ENCODE data around the gene C2CD2.
A peak's percentile ranks its signal among the peaks of the same experiment; 100 is the strongest.

The C2CD2 gene

DNA sequence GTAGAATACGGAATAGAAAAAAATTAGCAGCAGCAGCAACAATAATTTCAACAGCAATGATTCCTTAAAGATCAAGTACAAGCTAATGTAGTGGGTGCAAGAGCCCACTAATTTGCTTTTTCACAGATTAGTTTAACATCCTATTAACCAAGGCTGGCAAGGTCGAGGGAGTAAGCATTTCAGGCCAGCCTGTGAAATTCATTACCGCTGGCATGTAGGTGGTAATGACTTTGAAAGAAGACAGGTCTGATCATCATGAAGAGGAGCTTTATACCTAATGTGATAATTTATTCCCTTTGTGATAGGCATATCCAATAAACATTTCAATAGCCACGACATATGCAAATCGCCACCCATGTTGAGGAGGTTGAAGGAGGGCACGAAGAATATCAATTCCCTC is 63.5 kb downstream of the C2CD2 start:
- TF ChIP-seq, protein P1, sequence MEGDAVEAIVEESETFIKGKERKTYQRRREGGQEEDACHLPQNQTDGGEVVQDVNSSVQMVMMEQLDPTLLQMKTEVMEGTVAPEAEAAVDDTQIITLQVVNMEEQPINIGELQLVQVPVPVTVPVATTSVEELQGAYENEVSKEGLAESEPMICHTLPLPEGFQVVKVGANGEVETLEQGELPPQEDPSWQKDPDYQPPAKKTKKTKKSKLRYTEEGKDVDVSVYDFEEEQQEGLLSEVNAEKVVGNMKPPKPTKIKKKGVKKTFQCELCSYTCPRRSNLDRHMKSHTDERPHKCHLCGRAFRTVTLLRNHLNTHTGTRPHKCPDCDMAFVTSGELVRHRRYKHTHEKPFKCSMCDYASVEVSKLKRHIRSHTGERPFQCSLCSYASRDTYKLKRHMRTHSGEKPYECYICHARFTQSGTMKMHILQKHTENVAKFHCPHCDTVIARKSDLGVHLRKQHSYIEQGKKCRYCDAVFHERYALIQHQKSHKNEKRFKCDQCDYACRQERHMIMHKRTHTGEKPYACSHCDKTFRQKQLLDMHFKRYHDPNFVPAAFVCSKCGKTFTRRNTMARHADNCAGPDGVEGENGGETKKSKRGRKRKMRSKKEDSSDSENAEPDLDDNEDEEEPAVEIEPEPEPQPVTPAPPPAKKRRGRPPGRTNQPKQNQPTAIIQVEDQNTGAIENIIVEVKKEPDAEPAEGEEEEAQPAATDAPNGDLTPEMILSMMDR (conservative IDR thresholded peaks at IDR 0.05; ENCODE audit: low read depth, low read length), result no peak
- H3K4me3 ChIP-seq (ENCODE audit: low read depth, low read length), result no peak overlapping the region
- no peak for DNase-seq (ENCODE audit: low read depth)

DNA sequence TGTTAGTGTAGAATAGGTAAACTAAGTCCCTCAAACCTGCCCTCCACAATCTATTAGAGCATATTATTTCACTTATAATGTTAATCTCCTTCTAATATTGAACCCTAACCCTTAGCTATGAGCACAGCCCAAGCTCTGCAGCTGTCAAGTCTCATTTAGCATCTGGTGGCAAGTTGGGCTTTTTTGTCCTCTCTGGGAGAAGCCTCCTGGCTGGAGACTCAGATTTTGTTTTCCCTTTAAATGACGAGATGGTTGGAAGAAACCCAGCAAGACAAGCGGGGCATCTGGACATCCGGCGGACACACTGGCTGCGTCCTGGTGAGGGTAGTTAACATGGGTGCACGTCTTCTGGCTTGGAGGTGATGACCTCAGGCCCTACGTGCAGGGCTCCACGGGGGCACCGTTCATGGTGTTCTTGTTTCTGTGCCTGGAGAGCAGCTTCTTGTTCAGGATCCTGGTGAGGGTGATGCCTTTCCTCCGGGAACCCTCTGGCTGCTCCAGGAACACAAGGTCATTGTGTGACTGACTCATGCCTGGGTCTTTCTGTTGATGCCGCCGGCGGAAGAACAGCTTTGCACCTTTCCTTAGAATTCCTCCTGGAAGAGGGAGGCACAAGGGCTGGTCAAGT is 65.0 kb downstream of the C2CD2 start:
- TF ChIP-seq, protein P1 (conservative IDR thresholded peaks at IDR 0.05; ENCODE audit: low read depth, low read length), result no peak
- peak; percentile 8 for DNase-seq (ENCODE audit: low read depth)
- H3K4me3 ChIP-seq (ENCODE audit: low read depth, low read length), result no peak overlapping the region

DNA sequence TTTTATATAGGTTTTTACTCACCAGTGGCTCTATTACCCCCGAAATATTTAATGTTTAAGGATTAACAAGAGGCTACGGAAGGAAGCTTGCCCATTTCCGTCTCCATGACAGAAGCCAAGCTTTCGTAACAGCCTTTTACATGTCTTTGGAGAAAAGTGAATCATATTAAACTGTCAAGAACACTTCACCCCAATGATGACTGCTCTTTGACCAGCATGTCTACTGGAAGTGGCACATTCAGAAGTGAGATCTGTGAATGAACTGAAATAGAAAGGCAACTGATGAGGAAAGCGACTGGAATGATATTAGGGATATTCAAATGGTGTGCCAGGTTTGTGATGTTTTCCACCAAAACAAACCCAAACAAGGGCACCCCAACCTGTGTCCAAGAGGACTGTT is 66.2 kb downstream of the C2CD2 start:
- TF ChIP-seq, protein P1 (conservative IDR thresholded peaks at IDR 0.05; ENCODE audit: low read depth, low read length), result no peak
- no peak overlapping the region for H3K4me3 ChIP-seq (ENCODE audit: low read depth, low read length)
- no peak for DNase-seq (ENCODE audit: low read depth)

DNA sequence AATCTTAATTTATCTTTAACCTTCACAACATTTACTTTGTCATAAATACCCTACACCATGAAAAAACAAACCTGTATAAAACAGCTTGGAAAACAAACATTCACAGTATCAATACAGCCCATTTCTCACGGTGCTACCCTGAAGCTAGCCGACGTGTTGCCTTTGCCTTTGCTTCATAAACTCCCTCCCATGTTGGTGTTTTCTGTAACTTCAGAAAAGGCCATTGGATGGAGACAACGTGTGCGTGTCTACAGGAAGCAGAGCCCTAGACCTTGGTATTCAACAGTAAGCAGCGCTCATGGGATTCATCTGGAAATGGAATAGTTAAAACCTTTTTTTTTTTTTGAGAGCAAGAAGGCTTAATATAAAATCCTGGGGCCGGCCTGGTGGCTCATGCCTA is 67.5 kb downstream of the C2CD2 start:
- H3K4me3 ChIP-seq (ENCODE audit: low read depth, low read length), result no peak overlapping the region
- TF ChIP-seq, protein P1 (conservative IDR thresholded peaks at IDR 0.05; ENCODE audit: low read depth, low read length), result no peak
- no peak for DNase-seq (ENCODE audit: low read depth)

DNA sequence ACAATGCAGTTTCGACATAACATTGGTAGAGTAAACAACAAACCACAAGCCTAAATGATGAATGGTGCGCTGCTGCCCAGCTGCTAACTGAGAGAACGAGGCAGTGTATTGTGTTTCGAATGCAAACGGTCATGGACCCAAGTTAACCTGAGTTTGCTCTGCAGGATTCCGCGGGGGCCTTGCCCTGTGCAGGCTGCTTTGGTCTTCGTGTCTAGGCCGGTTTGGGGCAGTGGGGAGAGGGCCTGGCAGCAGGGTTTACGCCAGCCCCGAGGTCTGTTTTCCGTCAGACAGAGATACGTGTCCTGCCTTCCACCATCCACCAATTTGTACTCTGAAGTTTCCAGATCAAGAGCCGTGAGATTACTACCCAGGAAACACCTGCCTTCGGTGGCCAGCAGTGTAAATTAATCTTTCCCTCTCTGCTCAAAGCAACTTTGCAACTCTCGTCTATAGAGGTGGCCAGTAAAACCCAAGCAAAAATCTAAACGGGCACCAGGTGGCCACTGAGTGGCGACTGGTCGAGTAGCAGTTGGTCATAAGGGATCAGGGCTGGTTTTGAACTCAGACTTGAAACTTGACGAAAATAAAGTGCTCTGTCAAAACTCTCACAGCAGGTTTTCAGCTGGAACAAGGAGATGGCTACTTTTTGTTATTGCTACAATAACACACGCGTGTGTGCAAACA is 68.3 kb downstream of the C2CD2 start:
- no peak overlapping the region for H3K4me3 ChIP-seq (ENCODE audit: low read depth, low read length)
- peak; percentile 11 for DNase-seq (ENCODE audit: low read depth)
- TF ChIP-seq, protein P1 (conservative IDR thresholded peaks at IDR 0.05; ENCODE audit: low read depth, low read length), result no peak

DNA sequence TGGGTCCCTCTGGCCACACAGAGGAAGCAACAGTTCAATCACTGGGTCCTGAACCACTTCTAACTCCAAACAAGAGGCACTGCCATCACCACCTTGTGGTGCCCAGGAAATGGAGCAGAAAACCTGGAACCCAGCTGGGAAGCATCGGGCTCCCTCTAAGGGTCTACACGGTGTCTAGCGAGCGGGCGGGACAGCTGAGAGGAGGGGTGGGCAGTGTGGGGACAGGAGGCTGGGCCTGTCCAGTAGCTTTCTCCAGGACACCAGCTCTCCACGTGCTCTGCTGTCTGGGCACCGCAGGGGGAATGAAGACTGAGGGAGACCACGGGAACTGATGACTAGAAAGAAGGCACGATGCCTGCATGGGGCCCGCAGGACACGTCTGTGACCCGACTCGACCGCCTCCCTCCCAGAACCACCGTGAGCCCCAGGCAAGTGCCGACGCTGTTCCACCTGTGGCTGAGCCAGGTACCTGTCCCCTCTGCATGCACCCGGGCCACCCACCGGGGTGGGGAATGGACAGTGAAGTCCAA is 69.3 kb downstream of the C2CD2 start:
- no peak for DNase-seq (ENCODE audit: low read depth)

More for the DNA sequence above, 69.3 kb downstream of the C2CD2 start:
- H3K4me3 ChIP-seq (ENCODE audit: low read depth, low read length), result no peak overlapping the region
- TF ChIP-seq, protein P1 (conservative IDR thresholded peaks at IDR 0.05; ENCODE audit: low read depth, low read length), result no peak

Data from choroid plexus epithelial cell (primary cell).